HG03442 (cell line): ENCODE results near the gene DNM3.

Source experiments
- ATAC-seq: cut with Tn5 transposase; IDR thresholded peaks from one replicate; pipeline ENCODE4 v1.9.1; 2021; ENCODE audit warnings: mild to moderate bottlenecking, moderate library complexity; ENCODE audit not compliant: unreplicated experiment

Gene DNM3

DNA sequence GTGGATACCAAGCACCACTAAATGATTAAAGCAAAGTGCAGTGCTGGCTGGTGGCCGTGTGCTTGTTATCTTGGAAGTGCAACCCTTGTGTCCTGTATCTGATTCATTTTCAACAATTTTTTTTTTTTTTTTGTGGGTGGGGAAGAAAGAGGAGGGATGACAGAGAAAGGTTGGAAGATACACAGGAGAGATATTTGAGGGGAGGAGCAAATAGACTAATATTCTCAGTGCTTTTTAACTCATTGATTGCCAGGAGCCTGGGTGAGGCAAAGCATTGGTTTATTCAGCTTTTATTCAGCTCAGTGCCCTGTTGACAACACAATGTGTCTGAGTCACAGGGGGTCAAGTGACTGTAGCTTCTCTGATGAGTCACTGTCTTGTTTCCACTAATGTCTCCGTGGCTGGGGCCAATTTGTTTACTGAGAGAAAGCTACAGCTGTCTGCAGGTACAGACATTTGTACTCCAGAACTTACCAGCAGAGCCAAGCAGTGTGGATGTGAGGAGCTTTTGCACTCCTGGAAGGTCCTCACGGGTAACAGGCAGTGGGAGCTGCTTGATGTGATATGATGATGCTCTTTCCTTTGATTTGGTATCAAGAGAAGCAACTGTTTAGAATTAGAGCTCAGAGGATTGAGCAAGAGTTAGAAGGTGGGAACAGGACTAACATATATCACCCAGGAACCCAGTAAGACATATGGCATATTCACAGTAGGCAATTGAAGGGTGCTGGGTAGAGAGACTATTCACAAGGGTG is 23.6 kb upstream of the DNM3 start:
- peak; percentile 91 for ATAC-seq

DNA sequence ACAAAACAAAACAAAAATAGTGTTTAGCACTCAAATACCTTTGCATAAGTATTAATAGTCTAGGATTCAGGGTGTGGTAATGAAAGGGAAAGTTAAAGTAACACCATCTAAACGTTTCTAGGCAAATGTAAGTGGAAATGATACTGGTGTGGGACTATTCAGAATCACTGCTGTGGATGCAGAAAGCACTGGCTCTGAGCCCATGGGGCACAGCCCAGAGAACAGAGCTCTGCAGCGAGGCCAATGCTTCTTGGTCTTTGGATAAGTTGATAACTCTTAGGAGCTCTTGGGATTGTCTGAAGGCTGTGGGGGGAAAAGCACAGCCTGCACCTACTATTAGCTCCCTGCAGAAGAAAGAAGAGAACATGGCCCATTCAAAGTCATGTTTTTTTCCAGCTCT is 21.4 kb upstream of the DNM3 start:
- ATAC-seq, result no peak

DNA sequence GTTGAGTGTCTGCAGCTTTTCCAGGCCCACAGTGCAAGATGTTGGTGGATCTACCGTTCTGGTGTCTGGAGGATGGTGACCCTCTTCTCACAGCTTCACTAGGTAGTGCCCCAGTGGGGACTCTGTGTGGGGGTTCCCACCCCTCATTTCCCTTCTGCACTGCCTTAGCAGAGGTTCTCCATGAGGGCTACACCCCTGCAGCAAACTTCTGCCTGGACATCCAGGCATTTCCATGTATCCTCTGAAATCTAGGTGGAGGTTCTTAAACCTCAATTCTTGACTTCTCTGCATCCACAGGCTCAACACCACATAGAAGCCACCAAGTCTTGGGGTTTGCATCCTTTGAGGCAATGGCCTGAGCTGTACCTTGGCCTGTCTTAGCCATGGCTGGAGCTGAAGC is 14.3 kb upstream of the DNM3 start:
- no peak for ATAC-seq

DNA sequence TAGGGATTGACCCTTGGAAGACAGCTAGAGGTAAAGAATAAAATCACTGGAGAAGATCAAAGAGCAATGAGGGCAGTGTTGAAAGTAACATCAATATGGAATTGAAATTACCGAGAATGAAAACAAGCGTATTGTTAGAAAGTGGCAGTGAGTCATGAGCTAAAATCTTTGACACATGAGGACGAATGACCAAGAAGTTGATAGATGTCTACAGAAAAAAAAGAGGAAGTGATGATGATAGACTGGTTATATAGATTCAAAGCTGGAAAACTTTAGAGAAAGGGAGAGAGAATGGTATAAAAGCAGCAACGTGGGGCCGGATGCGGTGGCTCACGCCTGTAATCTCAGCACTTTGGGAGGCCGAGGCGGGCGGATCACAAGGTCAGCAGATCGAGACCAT is 12.5 kb upstream of the DNM3 start:
- peak; percentile 63 for ATAC-seq

DNA sequence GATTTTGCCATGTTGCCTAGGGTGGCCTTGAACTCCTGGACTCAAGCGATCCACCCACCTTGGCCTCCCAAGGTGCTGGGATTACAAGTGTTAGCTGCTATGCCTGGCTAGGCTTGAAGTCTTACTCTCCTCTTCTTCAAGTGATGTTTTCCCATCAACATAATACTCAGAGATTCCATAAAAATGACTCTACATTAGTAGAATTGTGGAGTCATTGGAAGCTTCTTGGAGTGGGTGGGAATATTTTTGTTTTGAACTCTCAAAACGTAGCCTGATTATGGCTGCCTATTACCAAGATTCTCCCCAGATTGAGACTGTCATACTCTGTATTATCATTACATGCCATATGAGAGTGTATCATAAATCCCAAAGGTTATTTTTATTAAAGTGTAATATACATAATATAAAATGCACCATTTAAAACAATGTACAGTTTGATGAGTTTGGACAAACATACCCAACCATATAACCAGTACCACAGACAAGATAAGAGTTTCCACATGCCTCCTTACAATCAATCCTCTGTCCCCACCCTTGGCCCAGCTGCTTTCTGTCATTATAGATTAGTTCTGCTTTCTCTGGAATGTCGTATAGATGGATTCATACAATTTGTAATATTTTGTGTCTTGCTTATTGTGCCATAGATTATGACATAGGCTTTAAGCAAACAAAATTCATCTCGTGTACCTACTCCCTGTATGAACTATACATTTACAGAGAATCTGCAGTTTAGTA is 8.0 kb upstream of the DNM3 start:
- ATAC-seq, result no peak

DNA sequence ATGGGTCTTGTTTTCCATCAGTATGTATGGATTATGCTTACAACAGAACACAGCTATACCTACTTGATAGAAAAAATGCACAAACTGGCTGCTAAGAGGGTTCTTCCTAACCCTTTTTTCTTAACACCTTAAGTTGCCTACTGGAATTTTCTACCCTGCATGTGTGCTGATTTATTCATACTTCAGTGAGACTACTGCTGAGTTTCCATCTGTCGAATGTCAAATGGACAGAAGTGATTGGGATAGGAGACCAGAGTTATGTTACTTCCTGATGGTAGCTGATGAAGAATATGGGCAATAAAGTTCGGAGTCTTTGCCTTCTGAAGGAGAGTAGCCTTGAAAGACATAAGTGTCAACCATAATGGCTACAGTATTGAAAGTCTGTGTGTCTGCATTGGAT is 6.5 kb upstream of the DNM3 start:
- ATAC-seq, result no peak

DNA sequence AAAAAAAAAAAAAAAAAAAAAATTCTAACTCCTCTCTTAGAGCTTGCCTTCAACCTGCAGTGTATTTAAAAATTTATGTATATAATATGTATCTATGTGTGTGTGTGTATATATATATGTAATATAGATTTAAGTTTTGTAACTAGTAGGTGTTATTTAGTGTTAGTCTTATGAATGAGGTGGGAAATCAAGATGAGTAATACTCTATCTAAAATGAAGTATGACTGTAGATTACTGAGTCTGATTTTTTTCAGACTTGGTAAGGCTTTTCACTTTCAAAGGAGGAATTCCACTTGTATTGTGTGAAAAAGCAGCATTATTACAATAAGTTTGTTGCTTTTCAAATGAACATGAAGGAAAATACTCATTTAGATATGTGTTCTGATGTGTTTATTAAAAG is 5.4 kb upstream of the DNM3 start:
- no peak for ATAC-seq

DNA sequence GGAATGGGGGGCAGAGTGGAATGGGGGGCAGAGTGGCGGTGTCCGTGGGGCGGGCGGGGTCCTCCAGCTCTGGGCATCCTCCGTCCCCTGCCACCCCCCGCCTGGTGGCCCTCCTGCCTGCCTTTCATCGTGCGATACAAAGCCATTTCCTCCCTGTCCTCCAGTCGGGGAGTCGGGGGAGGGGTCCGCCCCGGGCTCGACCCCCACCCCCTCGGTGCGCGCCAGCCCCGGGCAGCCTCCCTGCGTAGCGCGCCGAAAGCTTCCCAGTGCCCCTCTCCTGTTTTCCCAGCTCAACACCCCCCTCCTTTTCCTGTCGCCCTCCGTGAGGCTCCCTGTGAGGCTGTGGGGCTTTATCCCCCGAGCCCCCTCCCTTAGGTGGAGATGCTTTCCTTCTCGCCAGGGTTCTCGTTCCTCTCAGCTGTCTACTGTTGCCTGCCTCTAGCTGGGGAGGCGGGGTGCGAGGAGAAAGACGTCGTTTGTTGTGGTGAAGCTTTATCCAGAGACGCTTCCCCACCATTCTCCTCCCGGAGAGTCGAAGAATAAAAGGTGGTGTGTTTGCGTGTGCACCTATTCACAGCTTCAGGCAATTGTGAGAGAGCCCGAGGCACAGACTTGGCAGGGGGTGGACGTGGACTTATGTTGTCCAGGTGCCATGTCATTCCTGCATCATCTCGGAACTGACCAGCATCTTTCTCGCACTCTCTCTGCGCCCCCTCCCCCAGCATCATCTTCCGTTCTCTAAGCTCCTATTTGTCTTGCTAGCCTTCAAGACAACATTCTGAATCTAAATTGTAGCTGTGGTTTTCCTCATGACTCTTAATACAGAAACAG is 848 bp downstream of the DNM3 start:
- no peak for ATAC-seq

DNA sequence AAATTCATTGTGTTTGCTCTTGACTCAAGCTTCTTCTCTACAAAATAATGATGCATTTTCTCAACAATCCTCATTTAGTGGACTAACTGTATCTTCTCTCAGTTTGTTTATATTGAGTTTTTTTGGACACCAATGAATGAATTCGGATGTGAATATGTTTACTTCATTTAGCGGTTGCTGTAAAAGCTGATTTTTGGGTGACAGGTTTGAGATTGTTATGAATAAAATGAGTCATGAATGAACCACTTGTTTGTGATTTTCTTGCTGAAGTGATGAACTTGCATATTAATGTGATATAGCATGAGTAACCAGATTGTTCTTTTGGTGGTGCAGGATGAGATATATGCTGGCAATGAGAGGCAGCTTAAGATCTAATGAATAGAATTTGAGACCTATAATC is 3.1 kb downstream of the DNM3 start:
- no peak for ATAC-seq

DNA sequence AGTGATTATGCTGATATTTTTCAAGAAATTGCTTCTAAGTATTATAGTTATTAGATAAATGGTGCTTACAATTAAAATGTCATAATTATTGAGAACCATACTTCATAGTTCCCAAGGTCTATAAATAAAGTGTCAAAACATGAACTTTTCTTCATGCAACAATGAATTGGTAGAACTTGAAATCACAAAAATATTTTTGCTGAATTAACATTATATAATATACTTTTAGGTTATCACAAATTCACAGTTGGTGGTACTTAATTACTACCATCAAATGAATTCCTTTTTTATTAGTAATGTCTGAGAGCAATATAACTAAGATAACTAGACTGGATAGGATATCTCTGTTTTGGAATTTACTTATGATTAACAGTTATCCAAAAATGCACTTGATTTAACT is 4.7 kb downstream of the DNM3 start:
- no peak for ATAC-seq

DNA sequence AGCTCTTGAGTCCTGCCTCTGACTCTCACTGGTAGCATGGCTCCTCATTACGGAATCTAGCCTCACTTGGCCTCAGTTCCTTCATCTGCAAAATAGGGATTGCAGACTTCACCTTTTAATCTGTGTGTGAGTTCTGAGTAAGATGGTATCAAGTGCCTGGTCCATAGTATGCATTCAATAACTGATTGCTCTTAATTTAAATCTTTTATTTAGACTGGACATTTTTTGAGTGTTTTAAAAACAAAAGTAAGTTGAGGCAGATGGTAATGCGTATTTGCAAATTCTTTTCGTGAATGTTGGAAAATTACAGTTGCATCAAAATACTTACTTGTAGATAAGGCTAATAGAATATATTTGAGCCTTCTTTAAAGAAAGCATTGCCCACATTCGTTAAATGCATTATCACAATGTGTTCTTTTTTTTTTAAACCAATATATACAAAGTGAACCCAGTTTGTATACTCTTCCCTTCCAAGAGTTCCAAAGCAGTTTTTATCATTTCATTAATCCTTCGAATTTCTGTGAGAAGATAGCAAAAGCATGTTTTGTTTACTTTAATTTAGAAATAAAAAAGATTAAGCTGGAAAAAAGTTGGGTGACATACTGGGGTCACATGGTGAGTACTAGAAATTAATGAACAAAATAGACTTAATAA is 8.1 kb downstream of the DNM3 start:
- ATAC-seq, result no peak

DNA sequence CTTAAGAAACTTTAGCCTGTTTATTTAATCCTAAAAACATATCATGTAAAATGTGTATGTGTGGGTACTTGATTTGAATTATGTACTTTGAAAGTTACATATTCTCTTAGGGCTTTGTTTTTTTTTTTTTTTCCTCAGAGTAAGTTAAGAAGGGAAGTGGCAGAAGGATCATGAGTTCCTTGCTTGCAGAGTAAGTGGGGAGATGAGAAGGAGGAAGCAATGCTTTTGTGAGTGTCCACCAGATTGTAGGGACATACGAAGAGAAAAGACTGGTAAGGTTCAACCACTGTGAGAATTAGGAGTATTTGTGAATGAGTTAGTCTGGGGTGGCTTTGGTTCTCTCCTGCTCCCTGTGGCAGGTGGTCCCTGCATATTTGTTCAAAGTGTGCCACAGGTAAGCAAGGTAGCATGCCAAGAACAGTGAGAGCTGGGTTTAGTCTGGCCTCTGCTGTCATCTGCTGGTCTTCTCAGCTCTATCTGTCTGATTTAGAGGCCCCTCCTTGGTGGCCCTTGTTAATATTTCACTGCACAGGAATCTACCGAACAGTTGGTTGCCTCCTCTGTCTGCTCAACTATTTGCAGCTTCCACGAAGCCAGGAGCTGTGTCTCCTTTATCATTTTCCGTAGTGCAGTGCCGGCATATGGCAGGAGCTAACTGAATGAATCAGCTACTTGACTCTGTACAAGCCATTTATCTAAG is 9.5 kb downstream of the DNM3 start:
- ATAC-seq, result no peak

DNA sequence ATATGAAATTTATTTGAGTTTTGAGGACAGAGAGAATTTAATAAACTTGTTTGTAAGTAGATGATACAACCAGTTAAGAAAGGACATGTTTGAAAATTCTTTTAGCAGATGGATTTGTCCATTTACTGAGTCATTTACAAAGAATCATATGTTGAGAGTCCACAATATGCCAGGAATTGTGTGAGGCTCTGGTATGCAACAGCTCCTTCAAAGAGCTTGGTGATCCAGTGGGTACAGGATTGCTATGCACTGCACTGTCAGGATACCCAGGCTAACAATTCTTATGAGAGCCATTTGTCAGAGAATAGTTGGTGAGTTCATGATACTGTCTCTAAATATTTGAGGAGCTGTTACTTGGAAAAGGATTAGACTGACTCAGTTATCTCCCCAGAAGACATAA is 11.0 kb downstream of the DNM3 start:
- no peak for ATAC-seq

DNA sequence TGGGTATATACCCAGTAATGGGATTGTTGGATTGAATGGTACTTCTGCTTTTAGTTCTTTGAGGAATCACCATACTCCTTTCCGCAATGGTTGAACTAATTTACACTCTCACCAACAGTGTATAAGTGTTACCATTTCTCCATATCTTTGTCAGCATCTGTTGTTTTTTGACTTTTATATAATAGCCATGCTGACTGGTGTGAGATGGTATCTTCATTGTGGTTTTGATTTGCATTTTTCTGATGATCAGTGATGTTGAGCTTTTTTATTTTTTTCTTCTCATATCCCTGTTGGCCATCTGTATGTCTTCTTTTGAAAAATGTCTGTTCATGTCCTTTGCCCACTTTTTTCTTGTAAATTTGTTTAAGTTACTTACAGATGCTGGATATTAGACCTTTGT is 14.1 kb downstream of the DNM3 start:
- ATAC-seq, result no peak

DNA sequence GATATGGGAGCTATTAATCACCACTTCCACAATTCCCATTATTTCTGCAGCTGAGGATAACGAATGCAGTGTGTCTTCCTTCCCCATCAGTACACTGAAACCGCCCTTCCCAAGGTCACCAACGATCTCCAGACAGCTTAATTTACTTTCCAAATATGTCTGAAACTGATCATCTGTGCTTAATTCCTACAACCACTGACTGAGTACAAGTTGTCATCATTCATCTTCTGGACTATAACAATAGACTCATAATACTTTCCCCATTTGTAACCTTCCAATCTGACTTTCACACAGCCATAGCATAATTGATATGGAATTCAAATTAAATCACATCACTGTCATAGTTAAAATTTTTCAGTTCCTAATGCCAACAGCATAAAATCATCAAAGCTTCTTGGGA is 17.4 kb downstream of the DNM3 start:
- ATAC-seq, result no peak

DNA sequence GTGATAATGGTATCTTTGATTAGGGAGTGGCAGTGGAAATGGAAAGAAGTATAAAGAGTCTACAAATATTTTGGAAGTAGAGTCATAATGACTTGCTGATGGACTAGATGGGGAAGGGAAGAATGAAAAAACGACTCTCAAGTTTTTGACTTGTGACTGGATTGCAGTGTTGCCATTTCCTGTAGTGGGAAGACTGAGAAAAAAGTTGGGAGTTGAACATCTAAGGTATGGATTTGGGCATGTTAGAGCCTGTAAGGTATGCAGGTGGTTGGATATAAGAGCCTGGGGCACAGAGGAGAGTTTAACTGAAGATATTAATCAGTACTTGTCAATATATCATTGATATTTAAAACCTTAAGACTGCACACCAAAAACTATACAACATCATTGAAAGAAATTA is 19.4 kb downstream of the DNM3 start:
- no peak for ATAC-seq

DNA sequence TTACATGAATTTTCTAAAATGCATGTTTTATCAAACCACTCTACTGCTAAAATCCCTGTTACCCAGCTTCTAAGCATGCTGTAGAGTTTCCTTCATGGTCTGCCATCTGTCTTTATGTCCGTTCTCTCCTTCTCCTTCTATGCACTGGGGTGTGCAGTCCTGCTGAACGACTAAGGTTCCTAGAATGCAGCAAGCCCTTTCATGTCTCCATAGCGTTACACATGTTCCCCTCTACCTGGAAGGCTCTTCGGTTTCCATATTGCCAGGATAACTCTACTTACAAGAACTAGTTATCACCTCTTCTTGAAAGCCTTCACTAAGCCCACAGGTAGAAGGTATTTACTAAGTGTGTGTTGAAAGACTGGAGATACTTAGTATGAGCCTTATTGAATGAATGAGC is 22.2 kb downstream of the DNM3 start:
- no peak for ATAC-seq

DNA sequence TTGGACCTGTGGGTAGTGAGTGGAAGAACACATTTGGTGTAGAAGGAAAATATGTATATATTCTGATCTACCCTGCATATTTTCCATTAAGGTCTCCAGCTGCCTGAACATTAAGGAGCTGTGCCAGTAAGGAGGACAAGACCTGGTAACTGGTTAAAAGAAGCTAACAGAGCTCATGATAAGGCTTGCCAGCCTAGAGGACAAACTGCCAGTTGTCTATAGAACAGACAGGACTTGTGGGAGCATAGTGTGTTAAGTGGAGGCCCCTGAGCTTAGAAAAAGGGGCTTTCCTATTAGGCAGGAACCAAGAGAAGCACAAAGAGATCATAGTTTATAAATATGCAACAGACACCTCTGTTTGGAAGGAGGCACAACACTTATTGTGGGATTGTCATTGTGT is 23.0 kb downstream of the DNM3 start:
- no peak for ATAC-seq

DNA sequence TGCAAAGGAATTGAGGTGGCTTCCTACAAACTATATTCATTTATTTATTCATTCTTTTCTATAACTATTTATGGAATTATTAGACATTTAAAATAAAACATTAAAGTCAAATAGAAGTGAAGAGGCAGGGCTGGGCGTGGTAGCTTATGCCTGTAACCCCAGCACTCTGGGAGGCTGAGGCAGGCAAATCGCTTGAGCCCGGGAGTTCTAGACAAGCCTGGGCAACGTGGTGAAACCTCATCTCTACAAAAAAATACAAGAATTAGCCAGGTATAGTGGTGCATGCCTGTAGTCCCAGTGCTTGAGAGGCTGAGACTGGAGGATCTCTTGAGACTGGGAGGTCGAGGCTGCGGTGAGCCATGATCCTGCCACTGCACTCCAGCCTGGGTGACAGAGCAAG is 23.8 kb downstream of the DNM3 start:
- ATAC-seq, result no peak

DNA sequence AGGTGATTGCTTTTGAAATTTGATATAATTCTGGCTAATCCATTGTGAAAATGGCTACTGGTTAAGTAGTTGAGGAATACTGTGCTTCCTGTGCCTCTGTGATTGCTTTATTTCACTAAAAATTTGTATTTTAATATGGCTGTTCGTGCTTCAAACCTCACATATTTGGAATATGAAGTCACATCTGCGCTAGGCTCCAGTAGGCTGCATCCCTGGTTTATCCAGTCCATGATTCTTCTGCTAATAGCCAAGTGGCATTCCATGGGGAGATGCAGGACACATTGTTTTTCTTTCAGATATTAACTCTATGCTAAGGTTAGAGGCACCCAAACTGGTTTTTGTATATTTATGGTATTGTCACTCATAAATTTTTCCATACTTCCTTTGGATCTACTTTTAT is 25.9 kb downstream of the DNM3 start:
- no peak for ATAC-seq
